ENCODE results near the gene TLNRD1.

TLNRD1 gene

DNA sequence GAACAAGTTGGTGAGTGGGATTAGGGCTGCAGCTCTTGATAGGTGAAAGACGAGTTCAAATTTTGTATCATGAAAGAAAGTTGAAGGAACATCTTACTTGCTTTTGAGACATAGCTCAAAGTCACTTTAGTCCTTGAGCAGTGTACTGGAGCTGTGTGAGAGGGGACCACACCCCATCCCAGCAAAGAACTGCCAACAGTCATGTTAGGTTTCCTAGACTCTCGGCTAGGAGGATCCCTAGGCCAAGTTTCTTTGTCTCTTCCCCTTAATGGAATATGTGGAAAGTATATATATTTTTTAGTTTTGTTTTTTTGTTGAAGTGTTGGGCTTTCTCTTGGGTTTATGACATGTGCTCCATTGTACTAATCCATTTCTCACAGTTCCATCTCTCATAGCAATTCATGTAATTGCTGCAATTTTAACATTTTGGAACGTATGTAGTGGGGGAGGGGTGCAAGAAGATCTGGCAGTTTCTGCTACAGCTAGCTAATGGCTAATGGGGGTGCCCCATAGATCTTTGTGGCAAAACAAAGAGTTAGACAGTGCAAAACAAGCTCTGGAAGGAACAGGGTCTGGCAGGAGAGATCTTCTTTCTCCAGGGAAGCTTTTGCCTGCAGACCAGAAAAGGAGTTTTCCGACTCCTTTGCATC lies 25.1 kb downstream of the TLNRD1 start:
- Histone ChIP-seq H3K27ac (ENCODE audit: low read depth in 2 of 2, low read length in 2 of 2) (no peak overlapping the region), H3K9me3 (ENCODE audit: control insufficient read depth in 2 of 2, low read length in 2 of 2) (no peaks in the 10 kb centered on the region), H3K36me3 (ENCODE audit: control insufficient read depth in 2 of 2, insufficient read depth in 2 of 2, low read length in 2 of 2) (no peaks in the 10 kb centered on the region), H3K4me1 (ENCODE audit: control insufficient read depth in 2 of 2, insufficient read depth in 2 of 2, low read length in 2 of 2) (no peaks in the 10 kb centered on the region), H3K27me3 (ENCODE audit: control insufficient read depth in 2 of 2, insufficient read depth in 2 of 2, low read length in 2 of 2) (no peaks in the 10 kb centered on the region), H3K9ac (ENCODE audit: low read depth in 1 of 2, low read length in 2 of 2) (no peak overlapping the region), H3K4me3 (ENCODE audit: low read length in 2 of 2) (no peak overlapping the region)

DNA sequence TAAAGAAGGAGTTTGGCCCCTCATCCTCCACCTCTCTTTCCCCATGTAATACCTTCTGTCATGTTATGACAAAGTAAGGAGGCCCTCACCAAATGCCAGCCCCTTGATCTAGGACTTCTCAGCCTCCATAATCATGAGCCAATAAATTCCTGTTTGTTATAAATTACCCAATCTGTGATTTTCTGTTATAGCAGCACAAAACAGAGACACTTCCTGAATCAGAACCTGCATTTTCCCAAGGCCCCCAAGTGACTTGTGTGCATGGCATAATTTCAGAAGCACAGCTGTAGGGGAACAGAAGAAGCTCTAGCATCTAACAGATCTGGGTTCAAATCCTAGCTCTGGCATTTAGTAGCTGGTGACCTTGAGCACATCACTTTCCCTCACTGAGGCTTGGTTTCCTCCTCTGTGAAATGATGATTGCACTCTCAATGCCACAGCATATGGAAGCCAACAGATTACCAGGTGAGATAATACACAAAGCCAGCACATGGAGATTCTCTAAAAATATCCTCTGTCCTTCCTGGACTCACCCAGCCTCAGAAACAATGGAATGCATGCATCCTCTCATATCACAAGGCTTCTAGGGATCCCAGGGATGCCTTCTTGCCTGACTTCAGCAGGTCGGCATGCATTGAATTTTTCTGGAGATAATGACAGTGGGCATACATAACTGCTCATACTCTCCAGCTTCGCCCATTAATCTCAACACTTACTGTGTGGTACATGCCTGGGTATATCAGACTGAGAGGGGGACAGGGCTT lies 26.3 kb downstream of the TLNRD1 start:
- Histone ChIP-seq H3K4me1 (ENCODE audit: control insufficient read depth in 2 of 2, insufficient read depth in 2 of 2, low read length in 2 of 2) (no peaks in the 10 kb centered on the region), H3K9me3 (ENCODE audit: control insufficient read depth in 2 of 2, low read length in 2 of 2) (no peaks in the 10 kb centered on the region)

DNA sequence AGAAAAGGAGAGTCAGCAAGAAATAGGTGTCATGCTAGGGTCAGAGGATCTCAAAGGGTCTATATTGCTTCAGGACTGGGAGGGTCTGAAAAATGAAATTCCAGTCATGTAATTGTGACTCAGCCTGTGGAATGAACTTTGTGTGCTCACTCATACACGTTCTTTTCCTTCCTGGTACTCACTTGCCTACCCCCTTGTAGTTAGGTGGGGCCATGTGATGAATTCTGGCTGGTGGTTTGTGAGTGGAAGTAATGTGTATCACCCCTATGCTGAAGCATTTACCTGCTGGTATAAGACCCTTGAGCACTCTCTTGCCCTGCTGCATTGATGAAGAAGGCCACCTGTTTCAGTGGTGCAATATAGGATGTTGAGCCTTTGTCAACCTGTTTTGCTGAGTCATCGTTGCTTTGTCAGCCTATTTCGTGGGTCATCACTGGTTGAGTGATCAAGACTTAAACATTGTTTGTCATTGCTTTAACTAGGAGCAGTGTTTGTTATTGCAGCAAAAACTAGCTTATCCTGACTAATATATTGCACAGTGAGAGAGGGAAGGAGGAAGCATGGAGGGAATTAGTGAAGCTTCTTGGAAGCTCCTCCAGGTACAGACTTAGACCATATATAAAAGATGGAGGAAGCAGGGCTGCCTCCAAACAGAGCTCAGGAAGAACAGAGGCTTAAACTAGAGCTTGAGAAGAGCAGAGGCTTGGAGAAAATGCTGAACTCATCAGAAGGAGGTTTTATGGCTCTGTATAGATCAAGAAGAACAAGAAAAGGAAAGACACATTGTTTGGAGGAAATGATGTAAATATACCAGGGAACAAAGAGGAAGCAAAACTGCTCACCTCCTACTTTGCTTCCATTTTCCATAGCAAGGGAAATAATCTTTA lies 28.9 kb downstream of the TLNRD1 start:
- no peaks in the 10 kb centered on the region for H3K9me3 ChIP-seq (ENCODE audit: control insufficient read depth in 2 of 2, low read length in 2 of 2)
- no peaks in the 10 kb centered on the region for H3K4me1 ChIP-seq (ENCODE audit: control insufficient read depth in 2 of 2, insufficient read depth in 2 of 2, low read length in 2 of 2)
- no peak overlapping the region for H3K27ac ChIP-seq (ENCODE audit: low read depth in 2 of 2, low read length in 2 of 2)
- H3K4me3 ChIP-seq (ENCODE audit: low read length in 2 of 2) = no peak overlapping the region
- no peaks in the 10 kb centered on the region for H3K27me3 ChIP-seq (ENCODE audit: control insufficient read depth in 2 of 2, insufficient read depth in 2 of 2, low read length in 2 of 2)
- no peaks in the 10 kb centered on the region for H3K36me3 ChIP-seq (ENCODE audit: control insufficient read depth in 2 of 2, insufficient read depth in 2 of 2, low read length in 2 of 2)
- no peak overlapping the region for H3K9ac ChIP-seq (ENCODE audit: low read depth in 1 of 2, low read length in 2 of 2)

More for the DNA sequence above, 26.3 kb downstream of the TLNRD1 start:
- H3K4me3 ChIP-seq (ENCODE audit: low read length in 2 of 2) = no peak overlapping the region
- H3K36me3 ChIP-seq (ENCODE audit: control insufficient read depth in 2 of 2, insufficient read depth in 2 of 2, low read length in 2 of 2) = no peaks in the 10 kb centered on the region
- no peaks in the 10 kb centered on the region for H3K27me3 ChIP-seq (ENCODE audit: control insufficient read depth in 2 of 2, insufficient read depth in 2 of 2, low read length in 2 of 2)
- H3K9ac ChIP-seq (ENCODE audit: low read depth in 1 of 2, low read length in 2 of 2) = no peak overlapping the region
- H3K27ac ChIP-seq (ENCODE audit: low read depth in 2 of 2, low read length in 2 of 2) = no peak overlapping the region

DNA sequence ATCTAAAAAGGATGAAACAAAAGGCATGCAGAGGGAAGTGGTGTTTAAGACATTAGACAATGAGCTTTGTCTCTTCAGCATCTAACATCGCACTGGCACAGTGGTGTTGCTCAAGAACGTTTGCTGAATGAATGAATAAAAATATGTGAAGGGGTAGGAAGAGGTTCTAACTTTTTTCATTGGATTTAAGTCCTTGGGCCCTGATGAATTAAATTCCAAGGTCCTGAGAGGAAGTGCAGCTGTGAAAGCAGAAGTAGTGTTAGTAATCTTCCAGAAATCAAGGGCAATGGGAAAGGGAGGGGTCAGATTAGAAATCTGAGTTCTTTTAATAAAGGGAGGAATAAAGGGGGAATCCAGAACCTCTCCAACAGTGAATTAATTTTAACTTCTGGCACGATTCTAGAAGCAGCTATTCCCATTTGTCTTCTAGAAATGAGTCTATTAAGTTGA lies 29.6 kb downstream of the TLNRD1 start:
- H3K9me3 ChIP-seq (ENCODE audit: control insufficient read depth in 2 of 2, low read length in 2 of 2) = no peaks in the 10 kb centered on the region
- no peaks in the 10 kb centered on the region for H3K27me3 ChIP-seq (ENCODE audit: control insufficient read depth in 2 of 2, insufficient read depth in 2 of 2, low read length in 2 of 2)
- H3K4me3 ChIP-seq (ENCODE audit: low read length in 2 of 2) = no peak overlapping the region
- no peak overlapping the region for H3K9ac ChIP-seq (ENCODE audit: low read depth in 1 of 2, low read length in 2 of 2)
- no peaks in the 10 kb centered on the region for H3K4me1 ChIP-seq (ENCODE audit: control insufficient read depth in 2 of 2, insufficient read depth in 2 of 2, low read length in 2 of 2)
- H3K36me3 ChIP-seq (ENCODE audit: control insufficient read depth in 2 of 2, insufficient read depth in 2 of 2, low read length in 2 of 2) = no peaks in the 10 kb centered on the region
- H3K27ac ChIP-seq (ENCODE audit: low read depth in 2 of 2, low read length in 2 of 2) = no peak overlapping the region

DNA sequence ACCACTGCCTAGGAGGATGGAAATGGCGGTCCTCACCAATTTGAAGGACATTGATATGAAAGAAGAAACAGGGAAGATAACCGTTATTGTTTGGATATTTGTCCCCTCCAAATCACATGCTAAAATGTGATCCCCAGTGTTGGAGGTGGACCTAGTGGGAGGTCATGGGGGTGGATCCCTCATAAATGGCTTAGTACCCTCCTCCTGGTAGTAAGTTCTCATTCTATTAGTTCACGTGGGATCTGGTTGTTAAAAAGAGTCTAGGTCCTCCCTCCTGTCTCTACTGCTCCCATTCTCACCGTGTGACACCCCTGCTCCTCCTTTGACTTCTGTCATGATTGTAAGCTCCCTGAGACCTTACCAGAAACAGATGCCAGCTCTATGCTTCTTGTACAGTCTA lies 30.5 kb downstream of the TLNRD1 start:
- H3K9me3 ChIP-seq (ENCODE audit: control insufficient read depth in 2 of 2, low read length in 2 of 2) = no peaks in the 10 kb centered on the region
- H3K9ac ChIP-seq (ENCODE audit: low read depth in 1 of 2, low read length in 2 of 2) = no peak overlapping the region
- H3K27me3 ChIP-seq (ENCODE audit: control insufficient read depth in 2 of 2, insufficient read depth in 2 of 2, low read length in 2 of 2) = no peaks in the 10 kb centered on the region
- H3K27ac ChIP-seq (ENCODE audit: low read depth in 2 of 2, low read length in 2 of 2) = no peak overlapping the region
- H3K4me1 ChIP-seq (ENCODE audit: control insufficient read depth in 2 of 2, insufficient read depth in 2 of 2, low read length in 2 of 2) = no peaks in the 10 kb centered on the region
- H3K4me3 ChIP-seq (ENCODE audit: low read length in 2 of 2) = no peak overlapping the region
- H3K36me3 ChIP-seq (ENCODE audit: control insufficient read depth in 2 of 2, insufficient read depth in 2 of 2, low read length in 2 of 2) = no peaks in the 10 kb centered on the region

DNA sequence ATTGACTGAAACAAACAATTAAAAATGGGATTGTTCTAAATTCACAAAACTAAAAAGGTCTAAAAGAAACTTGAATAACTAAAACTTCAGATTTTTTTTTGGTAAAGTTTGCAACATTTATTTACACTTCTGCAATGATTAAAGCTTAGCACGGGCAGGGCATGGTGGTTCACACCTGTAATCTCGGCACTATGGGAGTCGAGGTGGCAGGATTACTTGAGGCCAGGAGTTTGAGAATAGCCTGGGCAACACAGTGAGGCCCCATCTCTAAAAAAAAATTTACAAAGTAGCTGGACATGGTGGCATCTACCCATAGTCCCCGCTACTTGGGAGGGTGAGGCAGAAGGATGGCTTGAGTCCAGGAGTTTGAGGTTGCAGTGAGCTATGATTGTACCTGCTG lies 31.6 kb downstream of the TLNRD1 start:
- H3K9me3 ChIP-seq (ENCODE audit: control insufficient read depth in 2 of 2, low read length in 2 of 2) = no peaks in the 10 kb centered on the region
- H3K27me3 ChIP-seq (ENCODE audit: control insufficient read depth in 2 of 2, insufficient read depth in 2 of 2, low read length in 2 of 2) = no peaks in the 10 kb centered on the region
- no peak overlapping the region for H3K9ac ChIP-seq (ENCODE audit: low read depth in 1 of 2, low read length in 2 of 2)
- H3K4me3 ChIP-seq (ENCODE audit: low read length in 2 of 2) = no peak overlapping the region
- H3K27ac ChIP-seq (ENCODE audit: low read depth in 2 of 2, low read length in 2 of 2) = no peak overlapping the region
- no peaks in the 10 kb centered on the region for H3K4me1 ChIP-seq (ENCODE audit: control insufficient read depth in 2 of 2, insufficient read depth in 2 of 2, low read length in 2 of 2)
- H3K36me3 ChIP-seq (ENCODE audit: control insufficient read depth in 2 of 2, insufficient read depth in 2 of 2, low read length in 2 of 2) = no peaks in the 10 kb centered on the region

DNA sequence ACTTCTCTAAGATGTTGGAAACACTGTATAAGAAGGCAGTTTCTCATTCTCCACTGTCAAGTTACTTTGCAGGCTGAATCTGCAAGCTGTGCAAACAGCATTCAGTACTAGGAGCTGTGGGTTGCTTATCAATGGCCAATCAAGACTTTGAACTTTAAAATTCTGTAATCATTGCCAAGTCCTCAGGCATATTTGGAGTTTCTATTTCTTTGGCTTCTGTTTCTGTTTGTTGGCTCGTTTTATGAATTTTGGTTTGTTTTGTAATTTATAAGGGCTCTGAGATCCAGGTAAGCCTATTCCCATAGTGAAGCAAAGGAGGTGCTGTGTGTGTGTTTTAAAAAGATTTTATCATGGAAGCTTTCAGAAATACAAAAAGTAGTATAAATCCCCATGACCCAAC lies 32.1 kb downstream of the TLNRD1 start:
- Histone ChIP-seq H3K27ac (ENCODE audit: low read depth in 2 of 2, low read length in 2 of 2) (no peak overlapping the region), H3K27me3 (ENCODE audit: control insufficient read depth in 2 of 2, insufficient read depth in 2 of 2, low read length in 2 of 2) (no peaks in the 10 kb centered on the region), H3K4me3 (ENCODE audit: low read length in 2 of 2) (no peak overlapping the region), H3K36me3 (ENCODE audit: control insufficient read depth in 2 of 2, insufficient read depth in 2 of 2, low read length in 2 of 2) (no peaks in the 10 kb centered on the region), H3K9me3 (ENCODE audit: control insufficient read depth in 2 of 2, low read length in 2 of 2) (no peaks in the 10 kb centered on the region), H3K4me1 (ENCODE audit: control insufficient read depth in 2 of 2, insufficient read depth in 2 of 2, low read length in 2 of 2) (no peaks in the 10 kb centered on the region), H3K9ac (ENCODE audit: low read depth in 1 of 2, low read length in 2 of 2) (no peak overlapping the region)

DNA sequence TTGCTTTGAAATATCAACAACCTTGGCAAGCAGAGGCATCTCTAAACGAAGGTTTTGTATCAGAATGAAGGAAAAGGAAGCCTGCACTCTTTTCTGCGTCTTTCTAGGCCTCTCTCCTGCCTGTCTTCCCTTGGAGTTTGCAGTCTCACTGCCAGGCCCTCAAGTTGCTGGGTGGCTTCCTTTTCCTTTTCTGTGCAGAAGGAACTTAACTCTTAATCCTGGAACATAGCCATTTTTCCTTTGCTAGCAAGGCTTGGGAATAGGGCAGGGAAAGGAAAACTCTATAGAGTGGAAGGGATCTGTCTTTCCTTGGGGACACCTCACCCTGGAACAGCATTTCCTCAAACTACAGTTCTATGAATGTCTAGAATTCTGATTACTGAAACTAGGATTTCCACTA lies 32.8 kb downstream of the TLNRD1 start:
- Histone ChIP-seq H3K27me3 (ENCODE audit: control insufficient read depth in 2 of 2, insufficient read depth in 2 of 2, low read length in 2 of 2) (no peaks in the 10 kb centered on the region), H3K9ac (ENCODE audit: low read depth in 1 of 2, low read length in 2 of 2) (no peak overlapping the region), H3K9me3 (ENCODE audit: control insufficient read depth in 2 of 2, low read length in 2 of 2) (no peaks in the 10 kb centered on the region), H3K4me1 (ENCODE audit: control insufficient read depth in 2 of 2, insufficient read depth in 2 of 2, low read length in 2 of 2) (no peaks in the 10 kb centered on the region), H3K36me3 (ENCODE audit: control insufficient read depth in 2 of 2, insufficient read depth in 2 of 2, low read length in 2 of 2) (no peaks in the 10 kb centered on the region), H3K4me3 (ENCODE audit: low read length in 2 of 2) (no peak overlapping the region), H3K27ac (ENCODE audit: low read depth in 2 of 2, low read length in 2 of 2) (no peak overlapping the region)

DNA sequence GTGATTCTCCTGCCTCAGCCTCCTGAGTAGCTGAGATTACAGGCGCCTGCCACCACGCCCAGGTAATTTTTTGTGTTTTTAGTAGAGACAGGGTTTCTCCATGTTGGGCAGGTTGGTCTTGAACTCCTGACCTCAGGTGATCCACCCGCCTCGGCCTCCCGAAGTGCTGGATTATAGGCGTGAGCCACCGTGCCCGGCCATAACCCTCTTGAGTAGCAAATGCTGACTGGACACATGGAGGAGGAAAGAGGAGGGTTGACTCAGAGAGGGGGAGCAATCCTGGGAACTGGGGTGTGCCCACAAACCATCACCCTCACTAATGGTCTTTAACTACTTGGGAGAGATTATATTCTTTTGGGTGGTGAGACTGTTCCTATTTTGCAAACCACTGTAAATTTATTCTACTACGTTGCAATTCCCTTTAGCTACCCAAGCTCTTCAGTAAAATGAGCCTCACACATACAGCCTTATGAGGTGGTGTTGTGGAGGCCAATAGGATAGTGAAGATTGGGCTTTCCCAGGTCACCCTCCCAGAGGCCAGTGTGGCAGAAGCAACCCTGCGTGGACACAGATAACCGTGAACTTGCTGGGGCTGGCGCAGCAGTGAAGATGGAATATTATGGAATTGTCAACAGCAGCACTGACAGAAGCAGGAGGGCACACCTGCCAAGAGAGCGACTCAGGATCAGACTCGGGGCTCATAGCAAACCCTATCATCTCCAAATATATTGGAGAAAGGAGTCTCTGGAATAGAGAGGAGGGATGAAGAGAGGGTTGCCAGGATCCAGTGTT lies 37.4 kb downstream of the TLNRD1 start:
- Histone ChIP-seq H3K27me3 (ENCODE audit: control insufficient read depth in 2 of 2, insufficient read depth in 2 of 2, low read length in 2 of 2) (no peaks in the 10 kb centered on the region), H3K9ac (ENCODE audit: low read depth in 1 of 2, low read length in 2 of 2) (no peak overlapping the region), H3K27ac (ENCODE audit: low read depth in 2 of 2, low read length in 2 of 2) (no peak overlapping the region), H3K4me3 (ENCODE audit: low read length in 2 of 2) (no peak overlapping the region), H3K4me1 (ENCODE audit: control insufficient read depth in 2 of 2, insufficient read depth in 2 of 2, low read length in 2 of 2) (no peaks in the 10 kb centered on the region), H3K9me3 (ENCODE audit: control insufficient read depth in 2 of 2, low read length in 2 of 2) (no peaks in the 10 kb centered on the region), H3K36me3 (ENCODE audit: control insufficient read depth in 2 of 2, insufficient read depth in 2 of 2, low read length in 2 of 2) (no peaks in the 10 kb centered on the region)
